Esophagus muscularis mucosa (tissue), 4 donors: ENCODE data around the gene PPY. TPM values are rescaled to one million over a fixed set of nuclear protein-coding genes. Genes with fewer than 3 reads are reported as not detected.

Source experiments
- DNase-seq: peaks from one replicate; pipeline ENCODE4 v3.0.0-alpha.2; 2017; ENCODE audit errors: extremely low spot score
- H3K27ac ChIP-seq, 4 donors: fragments of 200-600 bp; sonication (generic); replicated peaks in 1 of 4; 1 replicate in 3 of 4; 2 replicates in 1 of 4; pipeline ENCODE4 v1.5.1; 2016 to 2019; ENCODE audit warnings: mild to moderate bottlenecking in 1 of 4
- H3K27me3 ChIP-seq, 4 donors: fragments of 200-600 bp; sonication (generic); one replicate each; pipeline versions ENCODE4 v1.5.1 to v1.6.0; 2016 to 2019
- H3K36me3 ChIP-seq, 4 donors: fragments of 200-600 bp; sonication (generic); one replicate each; pipeline ENCODE4 v1.5.1; 2016 to 2019
- H3K4me1 ChIP-seq, 4 donors: fragments of 200-600 bp; sonication (generic); one replicate each; pipeline ENCODE4 v1.5.1; 2016 to 2019
- H3K4me3 ChIP-seq, 4 donors: fragments of 200-600 bp; sonication (generic); 1 replicate in 2 of 4; 2 replicates in 2 of 4; pipeline ENCODE4 v1.5.1; 2016 to 2019; ENCODE audit warnings: mild to moderate bottlenecking in 4 of 4, moderate library complexity in 1 of 4
- H3K9me3 ChIP-seq, 4 donors: fragments of 200-600 bp; sonication (generic); 1 replicate in 3 of 4; 2 replicates in 1 of 4; pipeline ENCODE4 v1.5.1; 2016 to 2019
- EP300 ChIP-seq: sonication (generic); formaldehyde crosslinking; IDR thresholded peaks from one replicate; pipeline ENCODE4 v1.6.1; 2017; ENCODE audit warnings: antibody characterized with exemption
- POLR2A ChIP-seq: fragments of 450-650 bp; IDR thresholded peaks from one replicate; pipeline ENCODE4 v1.6.1; 2017; ENCODE audit warnings: antibody characterized with exemption, moderate library complexity, mild to moderate bottlenecking, low read depth
- POLR2AphosphoS5 ChIP-seq, 2 donors: sonication (generic); formaldehyde crosslinking; IDR thresholded peaks; one replicate each; pipeline ENCODE4 v1.6.1; 2017; ENCODE audit warnings: antibody characterized with exemption in 2 of 2
- WGBS: methylation state at CpG from one replicate; pipeline ENCODE4 v1.1.5; 2018; 5-methylcytosine and 5-hydroxymethylcytosine counted together
- intact Hi-C: fragments of 100-400 bp; cut with DNase I; formaldehyde crosslinking; loops from one replicate; pipeline ENCODE4 v1.15.1; 2023
- total RNA-seq, 4 donors: library from RNA; depleted of rRNA; stranded (reverse); fragments of >200 nt; gene quantifications; one replicate each; pipeline versions ENCODE4 v1.1.0 to v1.2.1, GENCODE V29; 2016
- TF ChIP-seq, protein P1 (sequence below), 3 experiments: fragments of 200-600 bp in 2 of 3; fragments of 450-650 bp in 1 of 3; sonication (generic) in 2 of 3; IDR thresholded peaks; one replicate each; pipeline ENCODE4 v1.5.1; 2017 to 2019; ENCODE audit warnings: antibody characterized with exemption in 3 of 3, mild to moderate bottlenecking in 2 of 3, moderate library complexity in 1 of 3

PPY gene
- total RNA-seq, 4 donors from 2014 or later, result not detected

- Histone ChIP-seq H3K4me1 (peaks cover 0 to 4% (median 0%) of the 10 kb centered on the region in 4 donors), H3K36me3 (peaks cover 0 to 38% (median 17%) of the 10 kb centered on the region in 4 donors), H3K9me3 (no peaks in the 10 kb centered on the region), H3K27ac (no peak overlapping the region), H3K27me3 (no peaks in the 10 kb centered on the region), H3K4me3 (no peak overlapping the region)
- no peak for TF ChIP-seq EP300
- no peak for TF ChIP-seq POLR2AphosphoS5 (IDR thresholded peaks at IDR 0.05)
- TF ChIP-seq, protein P1, sequence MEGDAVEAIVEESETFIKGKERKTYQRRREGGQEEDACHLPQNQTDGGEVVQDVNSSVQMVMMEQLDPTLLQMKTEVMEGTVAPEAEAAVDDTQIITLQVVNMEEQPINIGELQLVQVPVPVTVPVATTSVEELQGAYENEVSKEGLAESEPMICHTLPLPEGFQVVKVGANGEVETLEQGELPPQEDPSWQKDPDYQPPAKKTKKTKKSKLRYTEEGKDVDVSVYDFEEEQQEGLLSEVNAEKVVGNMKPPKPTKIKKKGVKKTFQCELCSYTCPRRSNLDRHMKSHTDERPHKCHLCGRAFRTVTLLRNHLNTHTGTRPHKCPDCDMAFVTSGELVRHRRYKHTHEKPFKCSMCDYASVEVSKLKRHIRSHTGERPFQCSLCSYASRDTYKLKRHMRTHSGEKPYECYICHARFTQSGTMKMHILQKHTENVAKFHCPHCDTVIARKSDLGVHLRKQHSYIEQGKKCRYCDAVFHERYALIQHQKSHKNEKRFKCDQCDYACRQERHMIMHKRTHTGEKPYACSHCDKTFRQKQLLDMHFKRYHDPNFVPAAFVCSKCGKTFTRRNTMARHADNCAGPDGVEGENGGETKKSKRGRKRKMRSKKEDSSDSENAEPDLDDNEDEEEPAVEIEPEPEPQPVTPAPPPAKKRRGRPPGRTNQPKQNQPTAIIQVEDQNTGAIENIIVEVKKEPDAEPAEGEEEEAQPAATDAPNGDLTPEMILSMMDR (IDR thresholded peaks at IDR 0.05), result no peak
- no peak for TF ChIP-seq POLR2A
- DNase-seq, result no peak
- WGBS, result 42% methylated on average over 4 of the region's 4 CpGs
- intact Hi-C loops, result no loop called here
These were observed 49.7 kb downstream of the PPY start for GRCh38 chr17:43892647-43892952.

DNA sequence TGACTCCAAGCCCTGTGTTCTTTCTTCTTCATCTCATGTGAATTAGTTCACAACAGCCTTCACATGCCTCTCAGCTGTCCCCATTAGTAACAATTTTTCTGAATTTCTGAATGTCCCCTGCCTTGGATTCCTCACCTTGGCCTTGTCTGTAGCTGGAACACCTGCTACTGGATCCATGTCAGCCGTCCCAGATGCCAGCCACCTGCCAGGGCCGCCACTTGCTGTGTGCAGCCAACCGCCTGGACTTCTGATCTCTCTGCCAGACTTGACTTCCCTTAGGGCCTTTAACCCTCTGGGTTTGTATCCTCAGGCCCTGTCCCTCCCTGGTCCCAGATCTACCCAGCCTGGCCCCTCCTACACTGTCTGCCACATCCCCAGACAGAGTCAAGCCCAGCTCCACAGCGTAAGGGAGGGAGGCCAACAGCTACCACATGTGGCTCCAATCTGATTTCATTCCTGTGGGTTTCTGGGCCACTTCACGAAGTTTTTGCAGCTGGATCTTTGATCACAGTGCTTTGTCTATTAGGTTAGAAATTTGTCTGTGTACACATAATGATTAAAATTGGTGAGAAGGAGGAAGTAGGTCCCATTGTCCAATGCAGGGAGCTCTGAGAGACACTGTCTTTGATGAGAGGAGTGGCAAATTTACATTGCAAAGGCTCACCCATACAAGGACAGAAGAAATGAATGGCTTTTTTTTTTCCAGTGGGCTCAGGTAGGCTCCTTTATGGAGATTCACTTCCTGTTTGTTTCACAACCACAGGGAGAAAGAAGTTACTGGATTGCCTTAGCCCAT lies 50.2 kb downstream of the PPY start:
- Histone ChIP-seq H3K4me1 (peaks cover 0 to 4% (median 0%) of the 10 kb centered on the region in 4 donors), H3K27ac (no peak overlapping the region), H3K9me3 (no peaks in the 10 kb centered on the region), H3K4me3 (no peak overlapping the region), H3K27me3 (no peaks in the 10 kb centered on the region), H3K36me3 (peaks cover 0 to 32% (median 15%) of the 10 kb centered on the region in 4 donors)
- TF ChIP-seq POLR2AphosphoS5 (IDR thresholded peaks at IDR 0.05), result no peak
- 89% methylated on average over 5 of the region's 5 CpGs for WGBS
- intact Hi-C loops, result no loop called here
- no peak for DNase-seq

Other genes with a start within 250 kb of the PPY start
- not detected for gene SOST, start 183.7 kb downstream of the PPY start, total RNA-seq
- 100 to 1,000 TPM; 130 to 182 (median 158) TPM for gene DUSP3, start 163.5 kb downstream of the PPY start, total RNA-seq
- gene CFAP97D1, start 162.0 kb downstream of the PPY start, total RNA-seq, result under 1 TPM in 1 of 4 donors, not detected in 3; 0.19 TPM
- 1 to 10 TPM; 5.0 to 9.9 (median 6.2) TPM for gene MPP3, start 109.3 kb downstream of the PPY start, total RNA-seq
- gene CD300LG, start 95.3 kb downstream of the PPY start, total RNA-seq, result 10 to 100 TPM in 1 of 4 donors, 1 to 10 TPM in 2, under 1 TPM in 1; 0.83 to 12.0 (median 7.3) TPM
- gene MPP2, start 34.9 kb downstream of the PPY start, total RNA-seq, result 10 to 100 TPM; 13.3 to 15.9 (median 15.6) TPM
- not detected for gene PYY, start 11.5 kb upstream of the PPY start, total RNA-seq
- gene NAGS, start 62.1 kb upstream of the PPY start, total RNA-seq, result 1 to 10 TPM in 3 of 4 donors, under 1 TPM in 1; 0.83 to 3.4 (median 1.8) TPM
- 10 to 100 TPM; 22.9 to 30.7 (median 27.2) TPM for gene TMEM101, start 72.5 kb upstream of the PPY start, total RNA-seq
- gene LSM12, start 124.2 kb upstream of the PPY start, total RNA-seq, result 10 to 100 TPM; 37.8 to 59.2 (median 46.0) TPM
- 10 to 100 TPM; 23.9 to 37.5 (median 30.7) TPM for gene G6PC3, start 128.3 kb upstream of the PPY start, total RNA-seq
- 100 to 1,000 TPM in 3 of 4 donors, 10 to 100 TPM in 1; 75.6 to 237 (median 130) TPM for gene HDAC5, start 181.2 kb upstream of the PPY start, total RNA-seq
- gene HROB, start 199.5 kb upstream of the PPY start, total RNA-seq, result 1 to 10 TPM; 1.7 to 4.6 (median 2.6) TPM
- gene ASB16, start 228.2 kb upstream of the PPY start, total RNA-seq, result 10 to 100 TPM in 1 of 4 donors, 1 to 10 TPM in 3; 3.3 to 10.8 (median 6.0) TPM
- gene TMUB2, start 244.5 kb upstream of the PPY start, total RNA-seq, result 10 to 100 TPM; 25.3 to 50.3 (median 33.4) TPM